Ishikawa (cell line): Measurements from ENCODE around the gene POLD1.

Source experiments
- CREB1 ChIP-seq: IDR thresholded peaks from 2 replicates; pipeline ENCODE4 v1.6.1; 2012; ENCODE audit warnings: low read depth
- EGR1 ChIP-seq: IDR thresholded peaks from 2 replicates; pipeline ENCODE4 v1.6.1; 2012
- EP300 ChIP-seq: IDR thresholded peaks from 2 replicates; pipeline ENCODE4 v1.6.1; 2012; ENCODE audit warnings: borderline replicate concordance
- RAD21 ChIP-seq: IDR thresholded peaks from 2 replicates; pipeline ENCODE4 v1.6.1; 2012; ENCODE audit warnings: low read depth
- YY1 ChIP-seq: IDR thresholded peaks from 2 replicates; pipeline ENCODE4 v1.6.1; 2012; ENCODE audit warnings: low read depth
- ZBTB7A ChIP-seq: IDR thresholded peaks from 2 replicates; pipeline ENCODE4 v1.6.1; 2012; ENCODE audit warnings: low read depth
- TF ChIP-seq, protein P1 (sequence below): IDR thresholded peaks from 2 replicates; pipeline ENCODE4 v1.6.1; 2012; ENCODE audit warnings: low read depth, mild to moderate bottlenecking

DNA sequence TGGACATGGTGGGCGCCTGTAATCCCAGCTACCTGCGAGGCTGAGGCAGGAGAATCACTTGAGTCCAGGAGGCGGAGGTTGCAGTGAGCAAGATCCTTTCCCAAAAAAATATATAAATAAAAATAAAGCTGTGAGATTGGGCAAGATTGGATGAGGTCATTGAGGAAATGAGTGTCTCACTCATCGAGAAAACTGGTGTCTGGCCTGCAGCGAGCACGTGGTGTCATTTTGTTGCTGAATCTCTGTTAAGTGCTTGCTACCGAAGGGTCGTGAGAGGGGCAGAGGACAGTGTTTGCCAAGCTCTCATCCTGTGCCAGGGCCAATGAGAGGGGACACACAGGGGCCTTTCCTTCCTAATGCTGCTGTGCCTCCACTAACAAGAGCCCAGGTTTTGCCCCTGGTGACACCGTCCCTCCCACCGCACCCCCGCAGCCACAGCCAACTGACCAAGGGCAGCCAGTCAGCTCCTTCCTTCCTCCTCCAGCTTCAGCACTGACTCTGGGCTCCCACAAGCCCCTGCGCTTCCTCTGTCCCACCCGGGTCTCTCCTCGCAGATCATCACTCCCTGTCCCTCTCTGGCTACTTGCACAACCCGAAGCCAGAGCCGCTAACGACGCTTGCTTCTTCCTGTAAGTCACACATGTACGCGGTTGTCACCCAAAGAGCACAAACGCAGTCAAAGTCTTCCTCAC lies 3.2 kb downstream of the POLD1 start:
- TF ChIP-seq EP300 (no peak), EGR1 (no peak), YY1 (no peak), ZBTB7A (no peak), RAD21 (no peak), CREB1 (no peak)
- TF ChIP-seq, protein P1, sequence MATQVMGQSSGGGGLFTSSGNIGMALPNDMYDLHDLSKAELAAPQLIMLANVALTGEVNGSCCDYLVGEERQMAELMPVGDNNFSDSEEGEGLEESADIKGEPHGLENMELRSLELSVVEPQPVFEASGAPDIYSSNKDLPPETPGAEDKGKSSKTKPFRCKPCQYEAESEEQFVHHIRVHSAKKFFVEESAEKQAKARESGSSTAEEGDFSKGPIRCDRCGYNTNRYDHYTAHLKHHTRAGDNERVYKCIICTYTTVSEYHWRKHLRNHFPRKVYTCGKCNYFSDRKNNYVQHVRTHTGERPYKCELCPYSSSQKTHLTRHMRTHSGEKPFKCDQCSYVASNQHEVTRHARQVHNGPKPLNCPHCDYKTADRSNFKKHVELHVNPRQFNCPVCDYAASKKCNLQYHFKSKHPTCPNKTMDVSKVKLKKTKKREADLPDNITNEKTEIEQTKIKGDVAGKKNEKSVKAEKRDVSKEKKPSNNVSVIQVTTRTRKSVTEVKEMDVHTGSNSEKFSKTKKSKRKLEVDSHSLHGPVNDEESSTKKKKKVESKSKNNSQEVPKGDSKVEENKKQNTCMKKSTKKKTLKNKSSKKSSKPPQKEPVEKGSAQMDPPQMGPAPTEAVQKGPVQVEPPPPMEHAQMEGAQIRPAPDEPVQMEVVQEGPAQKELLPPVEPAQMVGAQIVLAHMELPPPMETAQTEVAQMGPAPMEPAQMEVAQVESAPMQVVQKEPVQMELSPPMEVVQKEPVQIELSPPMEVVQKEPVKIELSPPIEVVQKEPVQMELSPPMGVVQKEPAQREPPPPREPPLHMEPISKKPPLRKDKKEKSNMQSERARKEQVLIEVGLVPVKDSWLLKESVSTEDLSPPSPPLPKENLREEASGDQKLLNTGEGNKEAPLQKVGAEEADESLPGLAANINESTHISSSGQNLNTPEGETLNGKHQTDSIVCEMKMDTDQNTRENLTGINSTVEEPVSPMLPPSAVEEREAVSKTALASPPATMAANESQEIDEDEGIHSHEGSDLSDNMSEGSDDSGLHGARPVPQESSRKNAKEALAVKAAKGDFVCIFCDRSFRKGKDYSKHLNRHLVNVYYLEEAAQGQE = no peak
